Activated CD8-positive, alpha-beta memory T cell treated with anti-CD3 and anti-CD28 coated beads, Interleukin-2, amount 50 U/mL, for 24 hours (primary cell): ENCODE data around the gene LZTFL1.

ENCODE experiments used
- DNase-seq: peaks from one replicate; pipeline ENCODE4 v3.0.0-alpha.2; 2020; ENCODE audit errors: extremely low read depth

Gene LZTFL1

DNA sequence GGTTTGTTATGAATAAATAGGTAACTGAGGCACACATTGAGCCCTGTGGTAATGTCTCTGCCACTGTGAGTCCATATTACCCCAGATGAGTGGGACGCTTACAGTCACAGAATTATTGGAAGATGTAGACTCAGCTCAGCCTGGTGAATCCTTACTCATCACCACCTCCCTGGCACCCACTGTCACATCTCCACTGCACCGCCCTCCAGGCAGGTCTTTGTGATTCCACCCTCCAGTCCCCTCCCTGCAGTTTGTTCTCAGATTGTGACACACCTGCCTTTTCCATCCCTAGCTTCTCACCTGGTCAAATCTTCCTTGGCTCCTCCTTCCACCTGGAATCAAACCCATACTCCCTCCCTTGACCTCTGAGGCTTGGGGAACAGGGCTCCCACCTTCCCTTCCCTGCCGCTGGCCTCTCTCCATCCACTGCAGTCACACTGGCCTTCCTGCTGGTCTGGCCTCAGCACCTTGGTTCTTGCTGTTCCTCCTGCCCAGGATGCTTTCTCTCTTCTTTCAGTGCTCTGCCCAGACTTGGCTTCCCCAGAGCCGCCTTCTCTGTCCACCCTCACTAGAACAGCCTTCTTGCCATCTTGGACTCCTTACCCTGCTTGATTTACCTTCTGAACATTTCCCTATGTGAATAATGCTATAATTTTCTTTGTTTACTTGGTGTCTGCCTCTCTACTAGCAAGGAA, 55.0 kb downstream of the LZTFL1 start:
- DNase-seq = no peak

DNA sequence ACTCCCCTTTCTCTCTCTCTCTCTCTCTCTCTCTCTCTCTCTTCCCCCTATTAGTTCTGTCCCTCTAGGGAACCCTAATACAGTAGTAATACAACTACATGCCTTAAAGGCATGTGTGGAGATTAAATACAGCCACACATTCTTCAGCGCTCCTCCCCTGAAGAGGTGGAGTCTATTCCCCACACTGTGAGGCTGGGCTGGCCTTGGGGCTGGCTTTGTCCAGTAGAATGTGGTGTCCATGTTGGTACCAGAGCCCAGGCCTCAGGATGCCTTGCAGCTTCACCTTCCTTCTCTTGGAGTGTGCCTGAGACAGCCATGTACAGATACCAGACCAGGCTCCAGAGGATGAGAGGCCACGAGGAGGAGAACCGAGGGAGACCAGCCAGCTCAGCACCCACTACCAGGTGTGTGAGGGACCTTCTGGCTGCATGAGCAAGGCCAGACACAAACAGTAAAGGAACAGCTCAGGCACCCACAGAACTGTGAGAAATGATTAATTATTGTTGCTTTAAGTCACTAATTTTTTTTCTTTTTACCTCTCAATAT, 56.2 kb downstream of the LZTFL1 start:
- no peak for DNase-seq

DNA sequence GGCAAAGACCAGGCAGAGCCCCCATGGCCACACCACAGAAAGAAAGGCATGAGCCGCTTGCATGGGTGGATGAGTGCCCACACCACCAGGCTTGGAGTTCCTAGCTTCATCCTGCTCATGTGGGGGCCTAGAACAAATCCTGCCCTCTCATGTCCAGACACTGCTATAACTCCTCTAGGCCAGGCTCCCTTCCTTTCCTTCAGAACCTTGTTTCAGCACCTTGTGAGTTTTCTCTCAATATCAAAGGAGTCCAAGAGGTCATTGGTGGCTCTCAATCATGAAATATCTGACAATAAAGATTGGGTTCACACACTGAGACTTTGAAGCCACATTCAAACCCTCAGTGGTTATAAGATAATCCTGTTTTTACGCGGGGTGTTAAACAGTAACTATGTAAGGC, 58.3 kb downstream of the LZTFL1 start:
- DNase-seq = no peak

DNA sequence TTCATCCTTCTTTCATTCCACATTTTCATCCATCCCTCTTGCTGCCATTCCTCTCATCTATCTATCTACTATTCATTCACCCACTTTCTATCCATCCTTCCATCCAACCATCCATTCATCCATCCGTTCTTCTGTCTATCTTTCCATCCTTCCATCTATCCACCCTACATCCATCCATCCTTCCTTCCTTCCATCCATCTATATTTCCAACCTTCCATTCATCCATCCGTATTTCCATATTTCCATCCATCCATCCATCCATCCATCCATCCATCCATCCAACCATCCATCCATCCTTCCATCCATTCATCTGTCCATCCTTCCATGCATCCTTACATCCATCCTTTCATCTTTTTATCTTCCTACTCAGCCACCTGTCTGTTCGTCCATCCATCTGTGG, 59.5 kb downstream of the LZTFL1 start:
- DNase-seq = no peak

DNA sequence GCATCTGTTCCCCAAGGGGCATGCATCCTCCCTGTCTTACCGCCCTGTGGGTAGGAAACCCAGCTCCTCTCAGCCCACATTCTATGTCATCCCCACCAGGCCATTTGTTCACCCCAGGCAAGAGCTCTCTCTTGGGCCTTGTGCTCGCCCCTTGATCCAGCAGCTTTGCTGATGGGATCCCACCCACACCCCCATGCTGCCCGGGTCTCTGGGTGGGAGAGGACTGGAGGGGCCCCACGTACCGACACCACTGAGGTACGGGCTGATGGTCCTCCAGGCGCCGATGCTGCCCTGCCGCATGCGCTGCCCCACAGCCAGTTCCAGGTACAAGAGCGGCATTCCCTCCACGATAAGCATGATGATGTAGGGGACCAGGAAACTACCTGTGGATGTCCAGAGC, 60.1 kb downstream of the LZTFL1 start:
- DNase-seq = no peak

DNA sequence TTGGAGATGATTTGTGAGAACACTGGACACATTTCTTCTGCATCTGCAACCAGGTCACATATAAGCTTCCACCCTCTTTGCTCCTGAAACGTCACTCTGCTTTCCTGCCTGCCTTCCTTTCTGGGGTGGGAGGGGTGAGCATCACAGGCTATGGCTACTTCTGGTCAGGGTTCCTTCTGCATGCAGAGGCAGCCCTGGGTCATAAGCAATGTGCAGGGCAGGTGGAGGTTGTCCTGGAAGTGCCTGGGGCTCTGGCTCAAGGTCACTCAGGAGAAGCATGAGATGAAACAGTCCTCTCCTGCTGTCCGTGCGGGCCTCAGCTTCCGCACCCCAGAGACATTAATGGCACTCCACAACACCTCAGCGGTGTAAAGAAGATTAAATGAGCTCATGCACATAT, 60.6 kb downstream of the LZTFL1 start:
- DNase-seq = no peak

DNA sequence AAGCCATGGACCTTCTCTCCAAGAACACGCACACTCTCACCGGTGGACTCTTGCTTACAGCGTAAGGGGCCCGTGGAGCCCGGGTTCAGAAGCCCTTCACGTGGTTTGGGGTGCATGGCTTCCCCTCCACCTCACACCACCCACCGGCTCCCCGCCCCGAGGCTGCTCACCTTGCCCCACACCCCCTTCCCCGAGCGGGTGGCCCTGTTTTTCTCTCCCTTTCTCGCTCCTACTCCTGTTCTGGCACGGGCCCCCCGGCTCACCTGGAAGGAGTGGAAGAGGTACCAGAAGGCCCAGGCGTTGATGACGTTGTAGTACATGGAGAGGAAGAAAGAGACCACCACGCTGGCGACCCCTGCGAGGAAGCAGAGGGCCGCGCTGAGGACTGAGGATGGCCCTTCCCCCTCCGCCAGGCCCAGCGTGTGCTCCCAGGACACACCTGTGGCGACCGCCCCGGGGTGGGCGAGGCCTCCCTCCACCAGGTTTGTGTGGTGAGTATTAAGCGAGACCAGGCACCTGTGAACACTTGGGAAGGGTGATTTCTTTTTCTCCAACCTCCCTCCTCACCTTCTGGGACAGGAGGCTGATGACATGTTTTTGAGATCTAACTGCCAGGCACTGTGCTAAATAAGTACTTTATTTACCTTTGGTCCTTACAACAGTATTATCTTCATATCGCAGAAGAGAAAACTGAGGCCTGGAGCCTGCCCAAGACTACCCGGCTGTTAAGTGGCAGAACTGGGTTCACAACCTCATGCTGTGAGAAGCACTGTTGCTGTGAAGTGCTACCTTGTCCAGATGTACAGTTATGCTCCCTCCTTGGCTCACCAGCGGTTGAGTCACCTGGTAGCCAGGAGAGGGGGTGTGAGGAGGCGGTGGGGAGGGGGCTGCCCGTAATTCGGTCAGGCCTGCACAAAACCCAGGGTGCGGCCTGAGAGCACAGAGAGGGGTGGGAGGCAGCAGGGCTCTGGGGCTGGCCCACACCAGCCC, 61.9 kb downstream of the LZTFL1 start:
- DNase-seq = no peak

DNA sequence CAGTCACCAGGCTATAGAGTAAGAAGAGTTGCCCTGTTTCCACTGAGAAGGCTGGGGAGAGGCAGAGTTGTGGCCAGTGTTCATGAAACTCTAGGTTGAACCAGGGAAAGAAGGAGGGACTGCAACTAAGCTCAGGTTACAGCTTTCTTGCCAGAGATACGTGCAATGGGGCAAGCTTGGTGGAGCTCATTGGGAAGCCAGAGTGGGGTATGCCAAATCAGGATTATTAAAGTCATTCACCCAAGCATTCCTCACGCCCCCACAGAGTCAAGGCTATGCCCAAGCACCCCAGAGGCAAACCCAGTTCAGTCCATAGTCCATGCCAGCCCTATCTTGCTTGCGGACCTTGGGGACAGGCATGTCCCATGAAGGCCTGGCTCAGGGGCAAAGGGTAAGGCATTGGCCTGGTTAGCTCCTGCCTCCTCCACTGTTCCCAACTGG, 63.1 kb downstream of the LZTFL1 start:
- DNase-seq = no peak

DNA sequence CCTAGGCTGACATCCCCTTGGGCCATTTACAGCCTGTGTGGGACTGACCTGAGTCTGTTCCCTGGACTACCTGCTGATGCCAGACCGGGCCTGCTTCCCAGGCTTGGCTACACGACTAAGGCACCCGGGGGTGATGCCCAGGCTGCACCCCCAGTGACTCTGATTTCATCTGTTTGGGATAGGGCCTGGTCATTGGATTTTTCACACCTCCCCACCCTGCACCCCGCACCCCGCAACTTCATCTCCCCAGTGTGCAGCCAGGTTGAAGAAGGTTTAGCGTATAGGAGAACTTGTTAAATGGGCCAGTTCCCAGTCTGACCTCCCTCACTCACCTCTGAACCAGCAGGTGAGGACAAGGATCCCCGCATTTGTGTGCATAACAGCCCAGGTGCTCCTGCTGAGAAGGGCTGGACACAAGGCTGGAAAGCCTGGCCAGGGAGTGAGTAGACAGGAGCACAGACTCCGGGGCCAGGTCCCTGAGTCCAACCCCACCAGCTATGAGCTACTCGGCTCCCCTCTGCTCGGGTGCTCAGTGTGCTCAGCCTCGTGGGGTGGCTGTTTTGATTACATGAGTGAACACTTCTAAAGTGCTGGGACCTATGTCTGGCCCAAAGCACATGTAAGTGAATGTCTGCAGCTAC, 64.1 kb downstream of the LZTFL1 start:
- DNase-seq = no peak

DNA sequence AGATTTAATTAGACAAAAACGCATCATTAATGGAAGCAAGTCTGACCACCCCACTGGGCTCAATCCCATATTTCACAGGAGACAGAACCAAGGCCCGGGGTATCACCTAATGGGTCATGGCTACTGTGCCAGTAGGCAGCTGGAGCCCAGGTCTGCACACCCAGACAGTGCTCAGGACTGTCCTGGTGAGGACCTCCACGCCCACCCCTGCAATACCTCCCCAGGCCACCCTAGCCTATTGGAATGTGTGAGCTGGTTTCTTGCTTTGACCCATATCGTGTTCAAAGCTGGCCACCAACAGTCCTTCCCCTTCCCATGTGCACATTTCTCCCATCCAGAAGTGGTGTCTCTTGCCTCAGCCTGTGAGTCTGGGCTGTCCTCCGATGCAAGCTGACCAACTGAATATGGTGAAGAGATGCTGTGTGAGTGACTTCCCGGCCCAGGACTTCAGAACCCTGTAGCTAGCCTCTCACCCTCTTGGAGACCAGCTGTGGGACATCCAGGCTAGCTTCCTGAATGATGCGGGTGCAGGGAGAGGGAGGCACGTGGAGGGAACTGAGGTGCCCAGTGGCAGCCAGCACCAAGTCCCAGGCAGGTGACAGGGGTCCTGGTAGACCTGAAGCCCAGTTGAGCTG, 64.7 kb downstream of the LZTFL1 start:
- no peak for DNase-seq

DNA sequence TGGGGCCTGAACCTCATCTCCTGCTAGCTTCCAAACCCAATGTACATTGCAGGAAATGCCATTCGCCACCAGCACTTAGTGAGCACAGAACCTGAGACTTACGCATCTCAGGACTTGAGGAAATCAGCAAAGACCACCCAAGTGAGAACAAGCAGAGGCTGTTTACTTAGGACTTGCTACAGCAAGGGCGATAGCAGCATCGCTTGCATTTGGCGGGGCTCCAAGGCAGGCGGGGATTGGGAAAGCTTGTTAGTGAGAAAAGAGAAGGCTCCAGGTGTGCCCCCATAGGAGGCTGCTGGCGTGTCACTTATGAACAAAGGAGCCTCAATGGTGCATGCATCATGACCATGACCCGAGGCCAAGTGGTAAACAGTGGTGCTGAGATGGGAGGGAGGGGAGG, 65.3 kb downstream of the LZTFL1 start:
- DNase-seq = no peak

DNA sequence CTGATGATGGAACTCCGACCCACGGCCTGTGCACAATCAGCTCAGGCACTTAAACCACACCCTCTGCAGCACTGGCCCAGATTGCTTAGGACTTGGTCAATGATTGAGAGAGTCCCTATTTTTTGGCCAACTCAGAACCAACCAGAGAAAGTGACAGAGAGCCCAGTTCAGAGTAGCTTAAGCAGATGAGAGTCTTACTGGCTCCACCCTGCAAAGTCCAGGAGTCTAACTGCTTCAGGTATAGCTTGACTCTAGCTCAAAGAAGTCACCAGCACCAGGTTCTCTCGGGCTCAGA, 65.7 kb downstream of the LZTFL1 start:
- DNase-seq = no peak

DNA sequence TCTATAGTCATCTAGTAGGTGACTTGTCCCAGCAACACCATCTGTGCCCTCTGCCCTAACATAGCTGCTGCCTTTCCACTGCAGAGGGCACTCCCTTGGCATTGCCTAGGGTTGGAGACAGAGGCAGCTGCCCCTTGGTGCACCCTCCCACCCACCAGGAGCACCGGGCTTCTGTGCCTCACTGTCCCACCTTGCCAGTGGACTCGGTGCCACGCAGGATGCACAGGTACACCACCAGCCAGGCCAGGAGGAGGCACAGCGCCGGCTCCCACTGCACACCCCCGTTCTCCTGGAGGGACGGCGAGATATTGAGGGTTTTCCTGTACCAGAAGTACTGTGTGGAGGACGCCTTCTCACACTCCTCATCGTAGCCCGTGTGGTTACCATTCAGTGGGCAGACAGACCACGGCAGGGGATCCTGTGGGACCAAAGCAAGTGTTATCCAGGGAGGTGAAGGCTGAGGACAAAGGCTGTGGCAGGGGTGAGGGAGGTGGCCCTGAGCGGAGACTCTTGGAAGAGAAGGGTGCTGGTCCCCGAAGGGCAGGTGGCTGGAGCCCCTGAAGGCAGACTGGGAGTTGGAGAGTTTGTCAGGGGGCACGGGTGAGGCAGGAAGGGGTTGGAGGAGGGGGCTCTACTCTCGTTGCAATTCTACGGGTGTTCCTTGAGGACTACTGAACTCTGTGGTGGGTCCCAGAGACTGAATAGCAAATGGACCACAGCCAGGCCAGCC, 66.2 kb downstream of the LZTFL1 start:
- no peak for DNase-seq

DNA sequence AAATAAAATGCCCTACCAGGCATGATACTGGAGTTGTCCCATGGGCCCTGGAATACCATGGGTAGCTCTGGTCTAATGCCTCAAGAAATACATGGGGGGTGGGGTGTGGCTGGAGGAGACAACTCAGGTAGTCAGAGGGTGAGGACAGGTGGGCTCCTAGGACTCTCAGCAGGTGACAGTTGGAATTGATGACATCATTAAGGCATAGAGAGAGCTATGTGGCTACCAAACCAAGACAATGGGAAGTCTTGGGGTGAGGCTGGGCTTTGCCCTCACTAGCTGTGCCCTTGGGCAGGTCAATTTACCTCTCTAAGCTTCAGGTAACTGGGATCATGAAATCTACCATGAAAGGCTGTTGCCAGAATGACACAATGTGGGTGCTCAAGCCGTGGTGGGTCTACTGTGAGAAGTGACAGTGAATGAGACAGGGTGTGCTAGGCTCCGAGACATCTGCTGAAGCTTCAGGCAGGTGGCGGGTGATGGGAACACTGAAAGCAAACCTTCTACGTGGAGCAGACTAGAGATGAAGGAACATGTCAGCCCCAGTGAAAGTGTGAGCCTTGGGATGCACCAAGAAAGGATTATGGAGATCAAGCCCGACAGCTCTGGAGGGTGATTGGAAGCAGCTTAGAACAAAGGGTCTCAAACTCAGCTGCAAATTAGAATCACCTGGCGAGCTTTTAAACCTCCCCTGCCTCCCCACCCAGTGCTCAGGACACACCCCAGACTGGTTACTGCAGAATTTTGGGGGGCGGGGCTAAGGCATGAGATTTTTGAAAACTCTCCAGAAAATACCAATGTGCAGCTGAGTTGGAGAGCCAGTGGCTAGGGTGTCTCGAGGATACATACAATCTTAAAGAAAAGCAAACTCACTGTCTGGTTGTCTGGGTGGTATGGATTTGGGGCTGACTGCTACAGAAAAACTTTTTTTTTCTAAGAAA, 67.1 kb downstream of the LZTFL1 start:
- DNase-seq = no peak

DNA sequence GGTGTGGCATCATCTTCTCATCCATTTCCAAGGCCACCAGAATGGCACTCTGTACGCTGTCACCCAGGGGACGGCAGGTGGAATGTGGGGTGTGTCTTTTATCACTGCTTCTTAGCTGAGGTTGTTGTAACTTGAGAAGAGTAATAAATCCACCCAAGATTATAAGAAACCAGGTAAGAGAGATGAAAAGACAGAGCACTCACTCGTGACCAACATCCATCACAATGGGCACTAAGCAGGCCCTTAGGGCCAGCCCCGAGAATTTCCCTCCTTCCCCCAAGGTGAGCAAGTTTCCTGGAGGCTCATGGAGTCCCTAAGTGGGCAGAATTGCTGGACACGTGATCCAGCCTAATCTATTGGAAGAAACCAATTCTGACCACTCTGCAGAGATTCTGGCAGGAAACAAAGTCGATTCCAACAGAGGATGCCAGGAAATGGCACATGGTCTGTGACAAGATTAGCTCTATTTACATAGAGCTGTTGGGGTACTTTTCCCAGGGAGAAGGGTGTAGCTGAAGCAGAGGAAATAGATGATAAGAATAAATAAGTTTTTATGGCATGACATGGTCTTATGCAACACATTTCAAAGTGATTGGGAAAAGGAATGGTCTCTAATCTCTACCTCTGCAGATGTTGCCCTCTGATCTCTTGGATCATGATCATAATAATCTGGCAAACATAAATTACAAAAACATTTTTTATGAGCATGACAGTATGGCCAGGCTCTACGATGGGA, 68.0 kb downstream of the LZTFL1 start:
- DNase-seq = no peak
